HG03196 (cell line): ENCODE results near the gene FAM241B.

ENCODE experiments used
- ATAC-seq: cut with Tn5 transposase; IDR thresholded peaks from one replicate; pipeline ENCODE4 v1.9.1; 2021; ENCODE audit not compliant: unreplicated experiment

Gene FAM241B

DNA sequence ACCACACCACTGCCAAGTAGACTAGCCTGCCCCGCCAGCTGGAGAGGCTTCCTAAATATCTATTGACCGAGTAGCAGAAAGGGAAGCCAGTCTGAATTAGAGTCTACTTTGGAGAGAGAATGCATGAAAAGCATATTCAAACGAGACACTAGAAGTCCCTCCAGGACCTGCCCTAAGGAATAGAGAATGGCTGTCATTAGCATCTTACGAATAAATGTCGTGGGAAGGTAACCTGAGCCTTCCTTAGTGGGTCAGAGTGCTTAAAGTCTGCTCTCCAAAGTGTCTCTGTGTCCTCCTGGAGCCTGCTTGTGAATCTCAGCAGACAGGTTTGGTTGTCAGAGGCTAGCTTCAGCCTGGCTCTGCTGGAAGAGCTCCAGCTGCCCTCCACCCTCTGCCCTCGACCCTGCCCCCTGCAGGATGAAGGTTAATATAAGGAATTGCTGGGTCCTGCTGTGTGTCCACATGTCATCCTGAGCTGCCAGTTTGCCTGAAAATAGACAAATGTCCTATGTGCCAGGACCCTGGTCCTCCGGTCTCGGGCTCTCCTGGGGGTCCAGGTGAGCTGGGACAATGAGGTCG is 33.4 kb downstream of the FAM241B start:
- no peak for ATAC-seq

DNA sequence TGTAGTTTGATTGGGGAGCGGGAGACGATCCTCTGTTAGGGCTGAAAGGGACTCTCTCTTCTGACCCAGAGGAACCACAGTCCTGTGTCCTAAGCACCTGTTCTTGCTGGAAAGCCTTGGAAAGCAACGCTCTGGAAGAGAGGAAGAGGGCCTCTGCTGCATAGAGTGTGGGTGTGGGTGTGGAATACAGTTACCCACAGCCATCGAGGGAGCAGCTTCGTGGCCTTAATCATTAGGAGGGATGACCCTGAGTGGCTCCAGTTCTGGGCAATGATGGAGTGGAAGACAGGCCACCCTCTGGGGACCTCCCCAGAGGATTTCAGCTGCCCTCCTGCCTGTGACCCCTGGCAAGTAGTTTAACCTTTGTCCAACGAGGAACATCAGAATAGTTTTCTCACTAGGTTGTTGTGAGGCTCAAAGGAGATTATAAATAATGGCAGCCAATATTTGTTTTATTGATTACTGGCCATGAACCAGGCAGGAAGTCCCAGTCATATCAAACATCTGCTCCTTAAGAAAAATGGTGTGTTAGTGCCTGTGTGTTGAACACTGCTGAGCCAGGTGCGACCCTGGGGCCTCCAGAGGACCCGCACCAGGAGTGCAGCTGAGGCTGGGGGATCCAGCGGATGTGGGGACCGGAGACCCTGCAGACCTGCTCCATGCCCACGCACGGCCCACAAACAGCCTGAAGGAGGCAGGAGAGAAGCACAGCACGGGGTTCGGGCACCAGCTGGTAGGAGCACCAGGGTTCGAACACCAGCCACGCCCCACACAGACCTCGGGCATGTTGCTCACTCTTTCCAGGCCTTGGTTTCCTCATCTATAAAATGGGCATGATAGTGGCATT is 35.6 kb downstream of the FAM241B start:
- no peak for ATAC-seq

DNA sequence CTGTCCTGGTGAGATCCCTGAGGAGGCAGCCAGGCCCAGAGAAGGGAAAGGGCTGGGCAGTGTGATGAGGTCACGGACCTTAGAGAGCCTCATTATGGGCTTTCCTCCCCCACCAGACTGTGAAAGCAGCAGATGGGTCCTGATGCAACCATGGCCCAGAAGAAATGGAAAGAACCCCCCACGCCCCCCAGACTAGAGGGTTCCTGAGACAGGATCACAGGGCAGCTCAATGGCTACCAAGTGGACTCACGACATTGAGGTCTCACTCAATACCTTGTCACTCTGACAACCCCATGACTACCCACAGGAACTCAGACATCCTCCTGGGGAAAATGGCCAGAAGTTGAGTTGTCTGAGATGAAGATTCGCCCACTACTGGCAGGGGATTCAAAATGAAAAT is 36.7 kb downstream of the FAM241B start:
- no peak for ATAC-seq

DNA sequence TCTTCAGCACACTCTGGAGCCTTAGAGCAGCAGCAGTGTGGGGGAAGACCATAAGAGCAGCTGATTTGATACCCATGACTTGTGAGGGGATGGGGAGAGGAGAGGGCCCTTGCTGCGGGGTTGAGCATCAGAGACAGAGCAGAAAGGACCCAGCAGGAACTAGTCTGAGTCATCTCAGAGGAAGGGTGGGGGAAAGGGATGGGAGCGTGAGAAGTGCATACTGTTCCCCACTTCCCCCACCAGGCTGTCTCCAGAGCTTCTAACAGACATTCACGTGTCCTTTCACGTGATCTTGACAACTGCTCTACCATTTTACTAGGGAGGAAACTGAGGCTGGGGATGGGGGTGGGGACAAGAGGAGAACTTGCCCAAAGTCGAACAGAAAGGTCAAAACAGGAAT is 38.7 kb downstream of the FAM241B start:
- ATAC-seq: no peak

DNA sequence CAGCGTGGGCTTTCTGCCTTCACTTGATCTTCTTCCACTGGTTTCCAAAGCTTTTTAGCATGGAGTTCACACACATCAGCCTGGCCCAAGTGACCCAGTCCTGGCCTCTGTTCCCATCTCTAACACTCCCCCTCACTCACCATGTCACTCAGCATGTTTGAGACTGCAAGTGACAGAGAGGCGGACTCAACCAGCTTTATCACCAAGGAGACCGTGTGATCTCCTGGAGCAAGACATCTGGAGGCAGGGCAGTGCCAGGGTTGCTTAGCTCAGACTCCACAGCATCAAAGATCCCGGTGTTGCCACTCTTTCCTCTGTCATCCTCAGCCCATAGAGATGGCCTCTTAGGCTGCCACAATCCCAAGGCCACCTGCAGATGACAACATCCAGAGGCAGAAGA is 39.4 kb downstream of the FAM241B start:
- ATAC-seq: no peak

DNA sequence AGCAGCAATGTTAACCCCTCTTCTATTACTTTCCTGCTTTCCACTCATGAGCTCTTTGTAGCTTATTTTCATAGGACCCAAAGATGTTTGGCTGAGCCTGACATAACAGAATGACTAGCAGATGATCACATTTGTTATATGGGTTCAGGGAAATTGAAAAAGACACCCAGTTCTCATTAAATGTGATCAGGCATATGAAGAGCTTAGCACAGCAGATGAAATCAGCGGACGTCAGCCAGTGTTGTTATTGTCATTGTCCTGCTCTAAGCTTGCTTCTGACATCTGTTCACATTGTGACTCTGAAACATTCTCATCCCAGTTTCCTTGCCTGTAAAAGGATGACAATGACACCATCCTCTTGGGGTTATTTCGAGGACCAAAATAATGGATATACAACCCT is 43.5 kb downstream of the FAM241B start:
- ATAC-seq: no peak

DNA sequence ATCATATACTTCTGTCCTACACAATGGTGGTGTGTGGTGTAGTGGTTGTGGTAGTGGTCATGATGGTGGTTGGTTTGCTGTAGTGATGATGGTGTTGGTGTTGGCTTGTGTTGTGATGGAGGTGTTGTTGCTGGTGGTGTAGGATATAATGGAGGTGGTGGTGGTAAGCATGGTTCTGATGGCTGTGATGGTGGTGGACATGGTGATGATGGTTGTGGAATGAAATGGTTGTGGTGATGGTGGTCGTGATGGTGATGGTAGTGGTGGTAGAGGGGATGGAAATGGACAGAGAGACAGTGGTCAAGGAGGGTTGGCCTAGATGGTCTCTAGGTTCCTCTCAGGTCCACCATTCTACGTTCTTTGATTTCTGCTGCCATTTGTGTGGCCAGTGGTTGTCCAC is 44.7 kb downstream of the FAM241B start:
- no peak for ATAC-seq

DNA sequence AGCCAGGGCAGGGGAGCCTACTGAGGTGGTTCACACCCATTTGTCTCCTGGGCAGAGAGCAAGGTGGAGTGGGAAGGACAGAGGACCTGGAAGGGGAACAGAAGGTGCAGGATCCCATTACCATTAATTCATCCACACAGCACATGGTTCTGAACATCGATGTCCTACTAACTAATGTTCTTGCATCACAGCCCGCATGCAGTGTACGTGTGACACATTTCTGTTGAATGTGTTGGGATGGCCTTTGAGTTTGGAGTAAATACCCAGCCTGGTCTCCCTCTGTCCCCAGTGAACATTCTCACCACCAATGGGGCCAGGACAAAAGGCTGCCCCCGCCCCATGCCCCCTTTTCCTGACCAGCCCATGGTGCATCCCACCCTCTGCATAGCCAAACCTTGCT is 46.3 kb downstream of the FAM241B start:
- ATAC-seq: no peak

DNA sequence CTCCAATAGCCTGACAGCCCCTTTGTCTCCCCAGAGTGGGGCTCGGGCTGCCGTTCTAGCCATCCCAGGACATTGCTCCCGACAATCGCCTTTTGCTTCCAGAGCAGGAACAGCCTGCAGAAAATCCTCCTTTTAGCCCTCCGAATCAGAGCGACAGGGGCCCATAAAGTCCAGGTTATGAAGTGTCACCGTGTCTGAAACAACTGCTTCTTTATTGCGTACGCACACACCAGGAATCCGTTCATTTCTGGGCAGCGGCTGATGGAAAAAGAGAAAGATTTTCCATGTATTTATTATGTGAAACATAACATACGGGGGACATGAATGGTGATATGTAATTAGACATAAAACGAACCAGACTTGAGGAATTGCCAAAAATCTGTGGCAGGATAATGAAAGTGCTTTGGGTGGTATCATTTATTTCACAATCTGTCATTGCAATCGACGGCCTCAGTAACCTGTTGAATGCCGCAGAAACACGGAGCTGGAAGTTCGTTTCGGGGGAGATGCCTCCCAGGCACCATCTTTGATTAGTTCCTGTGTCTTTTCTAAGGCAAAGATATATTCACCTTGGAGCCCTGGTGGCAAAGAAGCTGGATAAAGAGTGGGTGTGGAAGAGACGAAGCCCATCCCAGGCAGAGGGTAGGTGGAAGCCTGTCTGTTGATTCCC is 48.1 kb downstream of the FAM241B start:
- ATAC-seq: no peak

DNA sequence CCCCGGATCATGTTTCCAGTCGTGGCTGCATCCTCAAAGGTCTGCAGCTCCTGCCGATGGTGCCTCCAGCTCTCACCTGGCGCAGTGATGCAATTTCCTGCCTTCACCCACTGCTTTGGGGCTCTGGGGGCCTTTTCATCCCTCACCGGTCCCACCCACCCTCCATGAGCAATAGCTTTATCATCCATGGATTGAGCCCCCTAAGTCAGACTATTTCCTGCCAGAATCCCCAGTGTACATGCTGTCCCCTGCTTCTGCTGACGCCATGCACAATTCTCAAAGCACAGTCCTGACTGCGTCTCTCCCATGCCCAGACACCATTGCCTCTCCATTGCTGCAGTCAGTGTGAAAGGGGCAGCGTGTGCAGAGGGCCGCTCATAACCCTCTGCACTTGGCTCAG is 49.7 kb downstream of the FAM241B start:
- no peak for ATAC-seq

DNA sequence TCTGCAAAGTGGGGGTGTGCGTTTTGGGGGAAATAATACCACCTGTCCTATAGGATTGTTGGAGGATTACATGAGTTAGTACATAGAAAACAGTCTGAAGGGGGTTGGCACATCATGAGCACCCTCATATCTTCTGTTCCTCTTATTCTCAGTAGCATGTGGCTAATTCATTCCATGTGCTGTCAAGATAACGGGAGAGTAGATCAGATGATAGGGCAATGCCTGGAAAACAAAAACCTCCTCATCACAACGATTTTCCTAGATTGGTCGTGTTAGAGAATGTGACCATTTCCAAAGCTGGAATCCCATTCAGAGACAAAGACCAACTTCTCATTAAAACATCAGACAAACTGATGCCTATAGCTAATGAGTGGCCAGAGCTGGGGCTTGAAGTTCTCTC is 50.6 kb downstream of the FAM241B start:
- ATAC-seq: no peak

DNA sequence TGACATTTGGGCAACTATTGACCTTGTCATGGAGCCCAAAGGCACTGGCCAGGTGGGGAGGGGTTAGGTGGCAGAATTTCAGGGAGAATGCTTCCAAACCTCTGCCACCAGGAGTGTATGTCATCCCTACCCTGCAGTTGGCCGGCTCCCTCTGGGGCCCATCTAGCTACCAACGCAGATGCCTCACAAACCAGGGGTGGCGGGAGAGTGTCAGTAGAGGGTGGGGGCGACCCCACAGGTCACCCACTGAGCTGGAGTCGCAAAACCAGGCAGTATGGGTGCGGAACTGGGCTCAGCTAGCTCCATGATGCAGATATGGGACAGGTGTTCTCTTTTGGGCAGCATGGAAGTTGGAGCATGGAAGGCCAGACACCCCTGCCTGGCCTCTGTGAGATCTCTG is 51.4 kb downstream of the FAM241B start:
- no peak for ATAC-seq

DNA sequence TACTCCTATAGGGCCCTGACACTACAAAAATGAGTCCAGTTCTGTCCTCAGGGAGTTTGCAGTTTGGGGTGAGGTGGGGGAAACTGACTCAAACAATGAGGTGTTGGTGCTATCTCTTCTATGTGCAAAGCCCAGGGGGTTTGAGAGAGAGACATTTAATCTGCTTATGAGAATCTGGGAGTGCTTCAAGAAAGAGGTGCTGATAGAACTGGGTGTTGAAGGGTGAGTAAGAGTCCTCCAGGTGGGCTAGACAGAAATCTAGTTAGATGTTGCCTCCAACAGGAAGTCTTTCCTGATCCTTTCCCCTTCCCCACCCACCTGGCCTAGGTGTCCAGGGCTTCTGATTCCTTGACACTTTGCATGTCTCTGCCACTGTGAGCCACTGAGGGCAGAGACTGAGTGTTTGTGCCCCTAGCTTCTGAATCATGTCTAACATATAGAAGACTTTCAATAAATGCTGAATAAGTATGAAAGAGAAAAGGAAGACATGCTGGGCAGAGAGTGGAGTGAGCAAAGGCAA is 53.0 kb downstream of the FAM241B start:
- no peak for ATAC-seq
